Skeletal muscle tissue (tissue), 4 donors: Measurements from ENCODE around the gene BAZ1A. TPM values are rescaled to one million over a fixed set of nuclear protein-coding genes. Genes with fewer than 3 reads are reported as not detected.

Experiments used
- H3K27ac ChIP-seq: one replicate; pipeline ENCODE4 v1.7.0; 2013; ENCODE audit warnings: mild to moderate bottlenecking, low read depth, low read length, inconsistent platforms
- H3K27me3 ChIP-seq, 3 donors: one replicate each; pipeline ENCODE4 v1.7.0; 2013; ENCODE audit warnings: low read length in 3 of 3; ENCODE audit not compliant: control insufficient read depth in 3 of 3, insufficient read depth in 3 of 3
- H3K36me3 ChIP-seq, 3 donors: one replicate each; pipeline ENCODE4 v1.7.0; 2013; ENCODE audit warnings: low read length in 3 of 3; ENCODE audit not compliant: control insufficient read depth in 3 of 3, insufficient read depth in 3 of 3
- H3K4me1 ChIP-seq, 3 donors: one replicate each; pipeline ENCODE4 v1.7.0; 2013; ENCODE audit warnings: low read length in 3 of 3, mild to moderate bottlenecking in 3 of 3; ENCODE audit not compliant: control insufficient read depth in 3 of 3, insufficient read depth in 3 of 3
- H3K4me3 ChIP-seq, 3 donors: one replicate each; pipeline ENCODE4 v1.7.0; 2013; ENCODE audit warnings: low read length in 3 of 3
- H3K9ac ChIP-seq, 3 donors: one replicate each; pipeline ENCODE4 v1.7.0; 2013; ENCODE audit warnings: low read length in 3 of 3, mild to moderate bottlenecking in 3 of 3, moderate library complexity in 2 of 3, low read depth in 1 of 3
- H3K9me3 ChIP-seq, 3 donors: one replicate each; pipeline ENCODE4 v1.7.0; 2013; ENCODE audit warnings: low read length in 3 of 3; ENCODE audit not compliant: control insufficient read depth in 3 of 3
- total RNA-seq: library from RNA; depleted of rRNA; stranded (reverse); fragments of >200 nt; gene quantifications from one replicate; pipeline ENCODE4 v1.2.3, GENCODE V29; 2014
- donor health status: Osteomylitis.

Gene BAZ1A
- total RNA-seq, 1 donor from 2014 or later: 19.3 TPM

GRCh38 chr14:34775342-34775741, 99.8 kb downstream of the BAZ1A start:
- Histone ChIP-seq H3K4me3 (no peak overlapping the region), H3K9ac (no peak overlapping the region), H3K4me1 (no peaks in the 10 kb centered on the region), H3K27me3 (no peaks in the 10 kb centered on the region), H3K9me3 (no peaks in the 10 kb centered on the region), H3K36me3 (peaks cover 2 to 17% (median 16%) of the 10 kb centered on the region in 3 donors), H3K27ac (no peak overlapping the region)

GRCh38 chr14:34770901-34771300, 104.3 kb downstream of the BAZ1A start:
- Histone ChIP-seq H3K4me1 (no peaks in the 10 kb centered on the region), H3K9ac (no peak overlapping the region), H3K9me3 (no peaks in the 10 kb centered on the region), H3K27me3 (no peaks in the 10 kb centered on the region), H3K36me3 (peaks cover 2 to 7% (median 4%) of the 10 kb centered on the region in 3 donors), H3K4me3 (no peak overlapping the region), H3K27ac (no peak overlapping the region)

GRCh38 chr14:34766606-34767005, 108.6 kb downstream of the BAZ1A start:
- no peaks in the 10 kb centered on the region for H3K4me1 ChIP-seq
- no peak overlapping the region for H3K9ac ChIP-seq
- no peaks in the 10 kb centered on the region for H3K9me3 ChIP-seq
- H3K4me3 ChIP-seq: no peak overlapping the region
- H3K27ac ChIP-seq: no peak overlapping the region
- peaks cover 19 to 29% (median 20%) of the 10 kb centered on the region in 3 donors for H3K36me3 ChIP-seq
- H3K27me3 ChIP-seq: no peaks in the 10 kb centered on the region

GRCh38 chr14:34766060-34766459, 109.1 kb downstream of the BAZ1A start:
- no peaks in the 10 kb centered on the region for H3K4me1 ChIP-seq
- H3K4me3 ChIP-seq: no peak overlapping the region
- H3K27me3 ChIP-seq: no peaks in the 10 kb centered on the region
- no peak overlapping the region for H3K27ac ChIP-seq
- H3K9me3 ChIP-seq: no peaks in the 10 kb centered on the region
- H3K36me3 ChIP-seq: peaks cover 19 to 32% (median 22%) of the 10 kb centered on the region in 3 donors
- H3K9ac ChIP-seq: no peak overlapping the region

GRCh38 chr14:34755215-34755614, 119.9 kb downstream of the BAZ1A start:
- Histone ChIP-seq H3K36me3 (peaks cover 3 to 9% (median 9%) of the 10 kb centered on the region in 3 donors), H3K9me3 (no peaks in the 10 kb centered on the region), H3K27me3 (no peaks in the 10 kb centered on the region), H3K4me3 (no peak overlapping the region), H3K9ac (no peak overlapping the region), H3K4me1 (no peaks in the 10 kb centered on the region), H3K27ac (no peak overlapping the region)

GRCh38 chr14:34754687-34755086, 120.5 kb downstream of the BAZ1A start:
- no peaks in the 10 kb centered on the region for H3K9me3 ChIP-seq
- no peaks in the 10 kb centered on the region for H3K4me1 ChIP-seq
- H3K27ac ChIP-seq: no peak overlapping the region
- H3K4me3 ChIP-seq: no peak overlapping the region
- peaks cover 3 to 9% (median 9%) of the 10 kb centered on the region in 3 donors for H3K36me3 ChIP-seq
- H3K27me3 ChIP-seq: no peaks in the 10 kb centered on the region
- no peak overlapping the region for H3K9ac ChIP-seq

- no peaks in the 10 kb centered on the region for H3K27me3 ChIP-seq
- H3K36me3 ChIP-seq: peaks cover 0 to 7% (median 3%) of the 10 kb centered on the region in 3 donors
- no peak overlapping the region for H3K4me3 ChIP-seq
- no peak overlapping the region for H3K27ac ChIP-seq
- no peaks in the 10 kb centered on the region for H3K9me3 ChIP-seq
- H3K4me1 ChIP-seq: no peaks in the 10 kb centered on the region
- no peak overlapping the region for H3K9ac ChIP-seq
These were observed 124.5 kb downstream of the BAZ1A start for GRCh38 chr14:34750670-34751069.

GRCh38 chr14:34750233-34750632, 124.9 kb downstream of the BAZ1A start:
- H3K9ac ChIP-seq: no peak overlapping the region
- peaks cover 0 to 7% (median 3%) of the 10 kb centered on the region in 3 donors for H3K36me3 ChIP-seq
- H3K27me3 ChIP-seq: no peaks in the 10 kb centered on the region
- no peak overlapping the region for H3K27ac ChIP-seq
- H3K4me1 ChIP-seq: no peaks in the 10 kb centered on the region
- no peak overlapping the region for H3K4me3 ChIP-seq
- no peaks in the 10 kb centered on the region for H3K9me3 ChIP-seq

GRCh38 chr14:34749408-34749807, 125.8 kb downstream of the BAZ1A start:
- Histone ChIP-seq H3K27ac (no peak overlapping the region), H3K4me3 (no peak overlapping the region), H3K9me3 (no peaks in the 10 kb centered on the region), H3K4me1 (no peaks in the 10 kb centered on the region), H3K36me3 (peaks cover 0 to 7% (median 3%) of the 10 kb centered on the region in 3 donors), H3K27me3 (no peaks in the 10 kb centered on the region), H3K9ac (no peak overlapping the region)

GRCh38 chr14:34742270-34743115, 132.7 kb downstream of the BAZ1A start:
- no peaks in the 10 kb centered on the region for H3K36me3 ChIP-seq
- no peaks in the 10 kb centered on the region for H3K4me1 ChIP-seq
- no peak overlapping the region for H3K9ac ChIP-seq
- no peaks in the 10 kb centered on the region for H3K27me3 ChIP-seq
- no peaks in the 10 kb centered on the region for H3K9me3 ChIP-seq
- H3K4me3 ChIP-seq: no peak overlapping the region
- no peak overlapping the region for H3K27ac ChIP-seq
